Measurements from ENCODE around the gene CYB561A3. TPM values are rescaled to one million over a fixed set of nuclear protein-coding genes. Genes with fewer than 3 reads are reported as not detected.

The CYB561A3 gene
- total and polyA plus RNA-seq, 2 of the 13 experiments (the other 11 are each of a cell fraction or from before 2014, with no cell fraction given), result 11.4 to 14.9 TPM

DNA sequence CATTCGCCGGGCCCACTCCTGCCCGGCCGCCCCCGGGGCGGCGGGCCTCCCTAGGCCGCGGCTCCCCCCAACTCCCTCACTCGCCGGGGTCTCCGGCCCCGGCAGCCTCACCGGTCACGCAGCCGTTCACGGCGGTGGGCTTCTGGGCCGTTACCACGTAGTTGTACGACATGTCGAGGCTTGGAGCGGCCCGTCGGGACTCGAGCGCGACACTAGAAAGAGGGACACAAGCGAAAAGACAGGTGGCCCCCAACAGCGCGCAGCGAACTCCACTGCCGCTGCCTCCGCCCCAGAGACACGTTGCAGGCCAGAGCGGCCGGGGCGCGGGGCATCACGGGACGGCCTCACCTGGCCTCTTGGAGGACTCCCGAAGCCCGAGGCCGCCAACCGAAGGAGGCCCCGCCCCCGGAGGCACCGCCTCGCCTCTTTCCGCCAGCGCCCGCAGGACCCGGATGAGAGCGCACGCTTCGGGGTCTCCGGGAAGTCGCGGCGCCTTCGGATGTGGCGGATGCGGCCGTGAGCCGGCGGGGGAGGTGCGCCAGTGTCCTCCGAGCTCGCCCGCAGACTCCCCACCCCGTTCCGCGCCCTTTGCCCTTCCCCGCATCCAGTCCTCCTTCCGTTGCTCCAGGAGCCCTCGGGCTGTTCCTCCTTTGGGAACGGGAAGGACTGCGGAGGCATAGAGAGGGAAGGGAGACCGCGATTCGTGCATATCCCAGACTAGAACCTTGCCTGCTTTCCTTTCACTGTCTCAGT lies 28.7 kb downstream of the CYB561A3 start, which contains the start of the genes DDB1 and TKFC (continued):
- TF ChIP-seq ERF (CRISPR knock-in tag; IDR thresholded peaks at IDR 0.05) (0 out of 2 replicates have a peak, but pooled peaks have one; percentile 65), ZNF430 (CRISPR knock-in tag; IDR thresholded peaks at IDR 0.05) (peak; percentile 75), ZBTB7A (CRISPR knock-in tag; IDR thresholded peaks at IDR 0.05) (peak; percentile 61; the same call in 1 of the 2 replicates), MBD4 (IDR thresholded peaks at IDR 0.05; ENCODE audit: borderline replicate concordance, low read length) (no peak), KDM3A (CRISPR knock-in tag; IDR thresholded peaks at IDR 0.05; ENCODE audit: low read depth) (no peak; the same call in none of the 2 replicates), TARDBP (CRISPR knock-in tag; IDR thresholded peaks at IDR 0.05) (peak; percentile 92), ZNF780A (CRISPR knock-in tag; IDR thresholded peaks at IDR 0.05) (peak; percentile 77; the same call in 1 of the 2 replicates), HDAC6 (IDR thresholded peaks at IDR 0.05; ENCODE audit: low read depth, low read length) (no peak), TAF15 (IDR thresholded peaks at IDR 0.05; ENCODE audit: low read depth, low read length, poor library complexity, severe bottlenecking) (peak; percentile 4)
- TF ChIP-seq, protein P1, sequence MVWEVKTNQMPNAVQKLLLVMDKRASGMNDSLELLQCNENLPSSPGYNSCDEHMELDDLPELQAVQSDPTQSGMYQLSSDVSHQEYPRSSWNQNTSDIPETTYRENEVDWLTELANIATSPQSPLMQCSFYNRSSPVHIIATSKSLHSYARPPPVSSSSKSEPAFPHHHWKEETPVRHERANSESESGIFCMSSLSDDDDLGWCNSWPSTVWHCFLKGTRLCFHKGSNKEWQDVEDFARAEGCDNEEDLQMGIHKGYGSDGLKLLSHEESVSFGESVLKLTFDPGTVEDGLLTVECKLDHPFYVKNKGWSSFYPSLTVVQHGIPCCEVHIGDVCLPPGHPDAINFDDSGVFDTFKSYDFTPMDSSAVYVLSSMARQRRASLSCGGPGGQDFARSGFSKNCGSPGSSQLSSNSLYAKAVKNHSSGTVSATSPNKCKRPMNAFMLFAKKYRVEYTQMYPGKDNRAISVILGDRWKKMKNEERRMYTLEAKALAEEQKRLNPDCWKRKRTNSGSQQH (CRISPR knock-in tag; IDR thresholded peaks at IDR 0.05; ENCODE audit: low read depth), result peak; percentile 92; the same call in 1 of the 2 replicates
- TF ChIP-seq, protein P2, sequence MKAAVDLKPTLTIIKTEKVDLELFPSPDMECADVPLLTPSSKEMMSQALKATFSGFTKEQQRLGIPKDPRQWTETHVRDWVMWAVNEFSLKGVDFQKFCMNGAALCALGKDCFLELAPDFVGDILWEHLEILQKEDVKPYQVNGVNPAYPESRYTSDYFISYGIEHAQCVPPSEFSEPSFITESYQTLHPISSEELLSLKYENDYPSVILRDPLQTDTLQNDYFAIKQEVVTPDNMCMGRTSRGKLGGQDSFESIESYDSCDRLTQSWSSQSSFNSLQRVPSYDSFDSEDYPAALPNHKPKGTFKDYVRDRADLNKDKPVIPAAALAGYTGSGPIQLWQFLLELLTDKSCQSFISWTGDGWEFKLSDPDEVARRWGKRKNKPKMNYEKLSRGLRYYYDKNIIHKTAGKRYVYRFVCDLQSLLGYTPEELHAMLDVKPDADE (CRISPR knock-in tag; IDR thresholded peaks at IDR 0.05), result no peak; the same call in 1 of the 2 replicates
- TF ChIP-seq, protein P3, sequence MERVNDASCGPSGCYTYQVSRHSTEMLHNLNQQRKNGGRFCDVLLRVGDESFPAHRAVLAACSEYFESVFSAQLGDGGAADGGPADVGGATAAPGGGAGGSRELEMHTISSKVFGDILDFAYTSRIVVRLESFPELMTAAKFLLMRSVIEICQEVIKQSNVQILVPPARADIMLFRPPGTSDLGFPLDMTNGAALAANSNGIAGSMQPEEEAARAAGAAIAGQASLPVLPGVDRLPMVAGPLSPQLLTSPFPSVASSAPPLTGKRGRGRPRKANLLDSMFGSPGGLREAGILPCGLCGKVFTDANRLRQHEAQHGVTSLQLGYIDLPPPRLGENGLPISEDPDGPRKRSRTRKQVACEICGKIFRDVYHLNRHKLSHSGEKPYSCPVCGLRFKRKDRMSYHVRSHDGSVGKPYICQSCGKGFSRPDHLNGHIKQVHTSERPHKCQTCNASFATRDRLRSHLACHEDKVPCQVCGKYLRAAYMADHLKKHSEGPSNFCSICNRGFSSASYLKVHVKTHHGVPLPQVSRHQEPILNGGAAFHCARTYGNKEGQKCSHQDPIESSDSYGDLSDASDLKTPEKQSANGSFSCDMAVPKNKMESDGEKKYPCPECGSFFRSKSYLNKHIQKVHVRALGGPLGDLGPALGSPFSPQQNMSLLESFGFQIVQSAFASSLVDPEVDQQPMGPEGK (CRISPR knock-in tag; IDR thresholded peaks at IDR 0.05), result peak; percentile 70; the same call in 1 of the 2 replicates
- TF ChIP-seq, protein P4, sequence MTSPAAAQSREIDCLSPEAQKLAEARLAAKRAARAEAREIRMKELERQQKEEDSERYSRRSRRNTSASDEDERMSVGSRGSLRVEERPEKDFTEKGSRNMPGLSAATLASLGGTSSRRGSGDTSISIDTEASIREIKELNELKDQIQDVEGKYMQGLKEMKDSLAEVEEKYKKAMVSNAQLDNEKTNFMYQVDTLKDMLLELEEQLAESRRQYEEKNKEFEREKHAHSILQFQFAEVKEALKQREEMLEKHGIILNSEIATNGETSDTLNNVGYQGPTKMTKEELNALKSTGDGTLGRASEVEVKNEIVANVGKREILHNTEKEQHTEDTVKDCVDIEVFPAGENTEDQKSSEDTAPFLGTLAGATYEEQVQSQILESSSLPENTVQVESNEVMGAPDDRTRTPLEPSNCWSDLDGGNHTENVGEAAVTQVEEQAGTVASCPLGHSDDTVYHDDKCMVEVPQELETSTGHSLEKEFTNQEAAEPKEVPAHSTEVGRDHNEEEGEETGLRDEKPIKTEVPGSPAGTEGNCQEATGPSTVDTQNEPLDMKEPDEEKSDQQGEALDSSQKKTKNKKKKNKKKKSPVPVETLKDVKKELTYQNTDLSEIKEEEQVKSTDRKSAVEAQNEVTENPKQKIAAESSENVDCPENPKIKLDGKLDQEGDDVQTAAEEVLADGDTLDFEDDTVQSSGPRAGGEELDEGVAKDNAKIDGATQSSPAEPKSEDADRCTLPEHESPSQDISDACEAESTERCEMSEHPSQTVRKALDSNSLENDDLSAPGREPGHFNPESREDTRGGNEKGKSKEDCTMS (CRISPR knock-in tag; conservative IDR thresholded peaks at IDR 0.05), result no peak

All from HepG2 (cell line).